HG03025 (cell line): ENCODE data around the gene KIAA1191.
"Not testable (repeated sequence)": the region's sequence is repeated elsewhere in the genome, so short reads cannot be mapped to it uniquely, and the experiment has no call there.

ENCODE experiments used
- ATAC-seq: cut with Tn5 transposase; IDR thresholded peaks from one replicate; pipeline ENCODE4 v1.9.1; 2021; ENCODE audit warnings: mild to moderate bottlenecking, moderate library complexity; ENCODE audit not compliant: unreplicated experiment, low FRiP score

The KIAA1191 gene

DNA sequence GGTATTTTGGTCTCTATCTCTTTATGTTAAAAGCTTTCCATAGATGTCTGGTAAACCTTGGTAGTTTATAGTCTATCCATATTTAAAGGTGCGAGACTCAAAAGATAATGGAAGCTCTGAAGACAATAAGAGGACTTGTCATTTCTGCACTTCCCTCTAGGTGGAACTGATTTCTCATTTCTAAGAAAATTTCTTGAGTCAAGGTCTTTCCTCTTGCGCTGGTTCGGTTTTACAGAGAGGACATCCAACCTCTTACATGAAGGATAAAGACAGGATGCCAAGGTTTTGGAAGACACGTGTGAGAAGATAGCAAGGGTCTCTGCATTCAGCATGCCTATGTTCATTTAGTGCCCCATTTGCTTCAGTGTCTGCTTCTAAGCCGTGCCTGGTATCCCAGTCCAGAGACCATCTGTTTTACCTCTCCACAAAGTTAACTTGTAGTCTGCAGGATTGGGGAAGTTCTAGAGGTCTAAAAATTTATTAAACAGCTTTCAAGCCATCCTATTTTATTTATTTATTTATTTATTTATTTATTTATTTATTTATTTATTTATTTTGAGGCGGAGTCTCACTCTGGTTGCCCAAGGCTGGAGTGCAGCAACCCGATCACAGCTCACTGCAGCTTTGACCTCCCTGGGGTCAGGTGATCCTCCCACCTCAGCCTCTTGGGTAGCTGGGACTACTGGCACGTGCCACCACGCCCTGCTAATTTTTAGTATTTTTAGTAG lies 41.6 kb downstream of the KIAA1191 start:
- ATAC-seq, result no peak

- no peak for ATAC-seq
Observed at GRCh38 chr5:176317534-176318374, 43.8 kb downstream of the KIAA1191 start.

- not testable (repeated sequence) for ATAC-seq
Observed at GRCh38 chr5:176305356-176305755, 56.2 kb downstream of the KIAA1191 start.
